ENCODE measurements around the gene KDM1B. TPM values are rescaled to one million over a fixed set of nuclear protein-coding genes. Genes with fewer than 3 reads are reported as not detected.

The KDM1B gene
- total RNA-seq, 1 experiment from 2014 or later = 15.8 TPM

- no TSS peak for BruUV-seq (replicated peaks)
- POLR2A ChIA-PET (ENCODE audit: low non-redundant PET) = no interaction called here
- Histone ChIP-seq H3K27me3 (replicated peaks; ENCODE audit: insufficient read depth, low read depth, low read length, poor library complexity) (no peaks in the 10 kb centered on the region), H3K27ac (ENCODE audit: low read depth, low read length, poor library complexity, severe bottlenecking) (no peak overlapping the region), H3K36me3 (ENCODE audit: insufficient read depth, low read length, poor library complexity, severe bottlenecking) (peaks cover 4% of the 10 kb centered on the region), H3K4me3 (ENCODE audit: low read depth, low read length, poor library complexity, severe bottlenecking) (no peak overlapping the region), H3K9me3 (ENCODE audit: low read depth, low read length, poor library complexity, severe bottlenecking) (no peaks in the 10 kb centered on the region), H3K4me1 (ENCODE audit: insufficient read depth, low read length, poor library complexity, severe bottlenecking) (no peaks in the 10 kb centered on the region)
- CTCF ChIA-PET = no interaction called here
- intact Hi-C loops (cut with micrococcal nuclease; ENCODE audit: unreplicated experiment) = no loop called here
- DNase-seq (ENCODE audit: low spot score) = no peak
- no peak for TF ChIP-seq EZH2 (IDR thresholded peaks at IDR 0.05; ENCODE audit: borderline replicate concordance, low read depth, low read length, poor library complexity, severe bottlenecking)
- TF ChIP-seq, protein P1, sequence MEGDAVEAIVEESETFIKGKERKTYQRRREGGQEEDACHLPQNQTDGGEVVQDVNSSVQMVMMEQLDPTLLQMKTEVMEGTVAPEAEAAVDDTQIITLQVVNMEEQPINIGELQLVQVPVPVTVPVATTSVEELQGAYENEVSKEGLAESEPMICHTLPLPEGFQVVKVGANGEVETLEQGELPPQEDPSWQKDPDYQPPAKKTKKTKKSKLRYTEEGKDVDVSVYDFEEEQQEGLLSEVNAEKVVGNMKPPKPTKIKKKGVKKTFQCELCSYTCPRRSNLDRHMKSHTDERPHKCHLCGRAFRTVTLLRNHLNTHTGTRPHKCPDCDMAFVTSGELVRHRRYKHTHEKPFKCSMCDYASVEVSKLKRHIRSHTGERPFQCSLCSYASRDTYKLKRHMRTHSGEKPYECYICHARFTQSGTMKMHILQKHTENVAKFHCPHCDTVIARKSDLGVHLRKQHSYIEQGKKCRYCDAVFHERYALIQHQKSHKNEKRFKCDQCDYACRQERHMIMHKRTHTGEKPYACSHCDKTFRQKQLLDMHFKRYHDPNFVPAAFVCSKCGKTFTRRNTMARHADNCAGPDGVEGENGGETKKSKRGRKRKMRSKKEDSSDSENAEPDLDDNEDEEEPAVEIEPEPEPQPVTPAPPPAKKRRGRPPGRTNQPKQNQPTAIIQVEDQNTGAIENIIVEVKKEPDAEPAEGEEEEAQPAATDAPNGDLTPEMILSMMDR (conservative IDR thresholded peaks at IDR 0.05; ENCODE audit: low read depth, low read length) = no peak
These were observed 61.2 kb downstream of the KDM1B start for GRCh38 chr6:18216411-18216810.

GRCh38 chr6:18218233-18218632 is 63.0 kb downstream of the KDM1B start:
- no peak for TF ChIP-seq EZH2 (IDR thresholded peaks at IDR 0.05; ENCODE audit: borderline replicate concordance, low read depth, low read length, poor library complexity, severe bottlenecking)
- TF ChIP-seq, protein P1 (conservative IDR thresholded peaks at IDR 0.05; ENCODE audit: low read depth, low read length) = no peak

DNA sequence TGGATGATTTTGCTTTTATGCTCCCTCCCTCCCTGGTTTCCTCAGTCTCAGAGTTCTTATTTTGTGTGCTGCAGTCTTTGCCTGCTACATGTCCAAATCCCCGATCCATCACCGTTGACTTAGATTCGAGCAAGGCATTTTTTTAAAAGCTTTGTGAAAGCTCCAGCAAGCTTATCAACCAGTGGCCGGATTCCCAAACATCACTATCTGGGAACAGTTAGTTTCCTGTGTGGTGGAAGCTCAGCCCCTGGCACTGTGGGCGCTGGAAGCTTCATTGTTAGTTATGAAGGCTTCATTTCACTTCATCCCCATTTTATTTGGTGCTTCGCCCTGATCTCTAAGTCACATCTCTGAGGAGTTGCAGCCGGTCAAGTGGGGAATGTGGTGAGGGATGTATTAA is 64.4 kb downstream of the KDM1B start:
- DNase-seq (ENCODE audit: low spot score) = no peak
- no peaks in the 10 kb centered on the region for H3K9me3 ChIP-seq (ENCODE audit: low read depth, low read length, poor library complexity, severe bottlenecking)
- ChIA-PET CTCF (no interaction called here), POLR2A (ENCODE audit: low non-redundant PET) (no interaction called here)
- peaks cover 33% of the 10 kb centered on the region for H3K36me3 ChIP-seq (ENCODE audit: insufficient read depth, low read length, poor library complexity, severe bottlenecking)
- no peak overlapping the region for H3K27ac ChIP-seq (ENCODE audit: low read depth, low read length, poor library complexity, severe bottlenecking)
- intact Hi-C loops (cut with micrococcal nuclease; ENCODE audit: unreplicated experiment) = no loop called here
- no peaks in the 10 kb centered on the region for H3K4me1 ChIP-seq (ENCODE audit: insufficient read depth, low read length, poor library complexity, severe bottlenecking)
- BruUV-seq (replicated peaks) = no TSS peak
- TF ChIP-seq, protein P1 (conservative IDR thresholded peaks at IDR 0.05; ENCODE audit: low read depth, low read length) = no peak
- no peak for TF ChIP-seq EZH2 (IDR thresholded peaks at IDR 0.05; ENCODE audit: borderline replicate concordance, low read depth, low read length, poor library complexity, severe bottlenecking)
- H3K27me3 ChIP-seq (replicated peaks; ENCODE audit: insufficient read depth, low read depth, low read length, poor library complexity) = no peaks in the 10 kb centered on the region
- no peak overlapping the region for H3K4me3 ChIP-seq (ENCODE audit: low read depth, low read length, poor library complexity, severe bottlenecking)

More at GRCh38 chr6:18218233-18218632, 63.0 kb downstream of the KDM1B start:
- no TSS peak for BruUV-seq (replicated peaks)
- intact Hi-C loops (cut with micrococcal nuclease; ENCODE audit: unreplicated experiment) = no loop called here
- Histone ChIP-seq H3K36me3 (ENCODE audit: insufficient read depth, low read length, poor library complexity, severe bottlenecking) (peaks cover 19% of the 10 kb centered on the region), H3K27ac (ENCODE audit: low read depth, low read length, poor library complexity, severe bottlenecking) (no peak overlapping the region), H3K4me1 (ENCODE audit: insufficient read depth, low read length, poor library complexity, severe bottlenecking) (no peaks in the 10 kb centered on the region), H3K4me3 (ENCODE audit: low read depth, low read length, poor library complexity, severe bottlenecking) (no peak overlapping the region), H3K27me3 (replicated peaks; ENCODE audit: insufficient read depth, low read depth, low read length, poor library complexity) (no peaks in the 10 kb centered on the region), H3K9me3 (ENCODE audit: low read depth, low read length, poor library complexity, severe bottlenecking) (no peaks in the 10 kb centered on the region)
- ChIA-PET POLR2A (ENCODE audit: low non-redundant PET) (no interaction called here), CTCF (no interaction called here)
- no peak for DNase-seq (ENCODE audit: low spot score)

All from A673 (cell line).